GM18951 (cell line): Measurements from ENCODE around the gene IRS1.

Source experiments
- POLR2A ChIP-seq: IDR thresholded peaks from 4 replicates; pipeline ENCODE4 v1.6.1; 2011; ENCODE audit warnings: mild to moderate bottlenecking; ENCODE audit not compliant: insufficient read length, insufficient read depth; ENCODE audit errors: extremely low read depth
- in situ Hi-C: fragments of 300-500 bp; cut with MboI; formaldehyde crosslinking; loops from one replicate; pipeline ENCODE4 v1.12.0; 2022; ENCODE audit warnings: low sequenced_read_pairs, mixed read lengths, inconsistent platforms; ENCODE audit not compliant: unreplicated experiment

IRS1 gene

DNA sequence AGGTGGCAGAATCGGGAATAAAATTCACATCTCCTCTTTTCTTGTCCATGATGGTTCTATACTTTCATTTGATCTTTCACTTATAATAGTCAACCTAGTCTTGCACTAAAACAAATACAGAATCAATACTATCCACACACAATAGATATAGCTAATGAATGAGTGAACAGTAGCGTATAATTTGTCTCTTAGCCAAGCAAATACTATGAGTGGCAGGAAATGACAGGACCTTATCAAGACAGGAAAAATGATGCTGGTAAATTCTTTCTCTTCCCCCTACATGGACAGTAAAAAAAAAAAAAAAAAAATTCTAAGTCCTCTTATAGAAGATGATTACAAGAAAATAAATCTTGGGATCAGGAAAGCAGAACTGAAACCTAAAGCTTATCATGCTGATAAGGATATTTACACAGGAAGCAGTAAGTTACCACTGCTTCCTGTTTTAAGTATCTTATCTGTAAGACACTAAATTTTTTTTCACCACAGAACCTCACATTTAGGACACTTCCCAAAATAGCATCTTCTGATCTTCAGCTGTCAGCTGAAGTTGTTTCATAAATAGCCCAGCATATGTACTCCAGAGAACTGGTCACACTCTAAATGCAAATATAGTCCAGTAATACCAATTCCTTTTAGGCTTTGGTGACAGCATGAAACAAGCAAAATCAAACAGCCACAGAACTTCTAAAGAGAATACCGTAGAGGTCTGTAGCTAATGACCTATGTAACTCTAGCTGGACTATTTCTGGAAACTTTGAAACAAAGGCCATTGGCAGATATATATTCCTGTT, 27.0 kb downstream of the IRS1 start:
- no peak for TF ChIP-seq POLR2A
- in situ Hi-C loops = no loop called here

DNA sequence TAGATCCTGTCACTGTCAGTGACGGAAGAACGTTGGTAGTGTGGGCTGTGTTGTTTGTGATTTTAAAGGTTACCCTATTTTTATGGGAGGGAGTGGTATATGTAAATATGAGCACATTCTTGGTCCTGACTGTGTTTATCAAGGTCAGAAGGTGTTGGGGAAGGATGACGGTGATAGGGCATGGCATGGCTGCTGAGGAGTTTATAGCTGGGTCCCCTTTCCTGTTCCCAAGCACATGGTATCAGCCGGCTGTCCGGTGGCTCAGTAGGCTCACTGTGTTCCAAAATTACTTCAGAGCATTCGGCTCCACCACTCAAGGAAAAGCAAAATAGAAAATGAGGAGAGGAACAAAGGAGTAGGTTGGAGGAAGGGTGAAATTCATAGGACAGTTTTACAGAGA, 28.6 kb downstream of the IRS1 start:
- in situ Hi-C loops = no loop called here
- no peak for TF ChIP-seq POLR2A

DNA sequence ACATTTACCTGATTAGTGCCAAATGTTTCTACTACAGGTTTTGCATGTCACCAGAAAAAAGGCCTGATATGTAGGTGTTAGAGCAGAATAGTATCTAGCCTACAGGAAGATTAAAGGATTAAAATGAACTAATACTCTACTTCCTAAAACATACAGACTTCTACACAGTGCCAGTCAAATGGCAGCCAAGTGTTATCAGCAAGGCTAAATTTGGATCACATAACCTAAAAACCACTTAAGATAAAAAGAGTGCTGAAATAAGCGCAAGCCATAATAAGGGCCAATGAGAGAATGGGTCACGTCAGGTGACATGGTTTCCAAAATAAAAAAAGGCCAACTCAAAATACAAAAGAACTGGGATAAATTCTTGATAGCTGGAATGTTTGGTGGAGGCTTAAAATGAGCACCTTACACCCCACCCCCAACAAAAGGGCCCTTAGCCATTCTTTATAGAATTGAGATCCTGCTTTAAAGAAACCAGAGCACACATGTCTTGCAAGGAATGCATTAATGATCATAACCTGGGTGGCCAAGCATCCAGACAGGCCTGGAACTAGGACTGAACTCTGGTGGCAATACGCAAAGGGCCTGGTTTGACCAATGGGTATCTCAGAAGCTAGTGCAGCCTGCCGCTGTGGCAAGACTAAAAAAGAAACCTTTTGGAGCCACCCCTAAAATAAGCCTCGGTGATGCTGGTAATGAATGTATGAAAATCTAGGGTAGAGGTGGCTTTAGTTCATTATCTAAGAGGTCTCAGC, 32.4 kb downstream of the IRS1 start:
- no peak for TF ChIP-seq POLR2A
- in situ Hi-C loops = no loop called here

DNA sequence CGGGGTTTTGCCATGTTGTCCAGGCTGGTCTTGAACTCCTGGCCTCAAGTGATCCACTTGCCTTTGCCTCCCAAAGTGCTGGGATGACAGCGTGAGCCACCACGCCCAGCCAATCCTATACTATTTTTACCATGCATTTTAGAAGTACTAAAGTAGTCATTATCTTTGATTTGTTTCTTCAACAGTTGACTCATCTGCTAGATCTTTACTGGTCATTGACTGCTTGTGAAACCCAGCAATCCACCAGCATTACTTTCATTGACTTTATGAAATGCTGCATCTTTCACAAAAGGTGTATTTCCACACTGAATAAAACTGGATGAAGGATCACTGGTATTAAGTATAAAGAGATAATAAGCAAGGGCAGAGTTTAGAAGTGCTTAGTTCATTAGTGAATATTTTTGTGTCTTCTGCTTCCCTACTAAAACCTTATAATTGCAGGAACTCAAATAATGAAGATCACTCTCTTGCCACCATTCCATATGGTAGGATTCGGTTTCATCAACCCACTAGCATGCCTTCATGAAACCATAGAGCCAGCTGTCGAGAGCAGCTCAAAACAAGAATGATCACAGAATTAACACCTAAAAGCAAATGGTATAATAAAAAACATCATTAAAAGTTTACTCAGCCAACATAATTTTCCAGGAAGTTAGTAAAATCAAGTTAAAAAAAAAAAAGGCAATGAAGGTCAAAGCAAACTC, 33.1 kb downstream of the IRS1 start:
- no peak for TF ChIP-seq POLR2A
- in situ Hi-C loops = no loop called here

DNA sequence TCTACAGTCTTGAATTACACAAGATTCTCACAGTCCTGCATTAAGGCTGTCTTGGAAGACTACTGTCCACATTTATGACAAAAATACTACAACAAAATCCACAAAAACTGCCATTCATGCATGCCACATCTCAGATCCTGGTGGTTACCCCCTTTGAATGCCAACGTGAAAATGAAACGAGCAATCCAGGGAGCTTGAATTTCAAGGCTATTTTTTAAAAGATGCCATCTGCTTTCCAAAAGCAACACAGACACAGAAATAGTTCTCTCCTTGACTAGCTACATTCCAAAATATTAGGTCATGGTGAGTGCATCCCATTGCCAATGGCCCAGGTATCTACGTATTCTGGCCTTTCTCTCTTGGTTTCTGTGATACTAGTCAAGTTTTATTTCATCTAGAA, 36.3 kb downstream of the IRS1 start:
- TF ChIP-seq POLR2A = no peak
- in situ Hi-C loops = no loop called here

DNA sequence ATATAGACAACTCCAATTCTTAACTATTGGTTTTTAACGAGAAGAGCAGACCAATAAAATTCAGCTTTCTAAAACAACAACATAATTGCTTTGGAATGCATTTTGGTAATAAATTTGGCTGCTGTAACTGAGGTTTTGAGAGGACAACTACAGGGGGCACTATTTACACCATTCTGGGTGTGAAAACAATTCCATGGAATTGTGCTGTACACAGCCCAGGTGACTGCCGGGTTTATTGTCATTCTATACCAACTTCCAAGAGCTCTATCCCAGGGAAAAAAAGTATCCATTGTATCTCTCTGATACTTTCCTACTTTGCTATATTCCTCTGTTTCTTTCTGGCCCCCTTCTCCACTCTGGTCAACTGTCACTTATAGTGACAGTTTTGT, 38.4 kb downstream of the IRS1 start:
- no peak for TF ChIP-seq POLR2A
- in situ Hi-C loops = no loop called here

DNA sequence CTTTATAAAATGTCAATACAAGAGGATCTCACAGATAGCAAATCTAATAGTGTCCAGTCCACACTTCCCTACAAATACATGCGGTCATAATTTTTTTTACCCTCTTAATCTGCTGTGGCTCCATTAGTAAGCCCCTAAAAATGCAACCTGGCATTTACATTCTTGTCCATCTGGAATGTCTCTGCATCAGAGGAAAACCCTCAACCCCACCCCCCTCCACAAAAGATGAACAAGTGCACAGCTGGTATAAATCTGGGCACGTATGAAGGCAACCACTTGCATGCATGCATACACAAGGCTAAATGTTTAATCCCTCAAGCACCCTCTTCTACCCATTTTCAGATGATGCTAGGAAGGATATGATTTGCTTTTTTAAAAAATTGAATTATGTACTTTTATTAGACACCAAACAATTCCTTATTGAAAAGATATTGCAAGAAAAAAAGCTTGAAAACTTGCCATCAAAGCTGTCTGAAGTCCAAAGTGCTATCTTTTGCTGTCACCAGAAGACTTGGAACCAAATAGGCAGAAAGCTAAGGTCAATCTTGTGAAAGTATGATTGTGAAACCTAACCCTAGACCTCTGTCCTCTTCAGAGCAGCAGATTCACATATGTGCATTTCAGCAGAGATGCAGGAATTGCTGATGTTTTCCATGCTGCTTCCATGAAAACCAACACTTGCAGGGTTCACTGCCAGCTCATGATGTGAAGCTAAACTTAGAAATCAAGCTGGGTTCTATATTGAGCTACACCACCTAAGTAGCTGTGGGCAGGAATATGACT, 39.0 kb downstream of the IRS1 start:
- no peak for TF ChIP-seq POLR2A

DNA sequence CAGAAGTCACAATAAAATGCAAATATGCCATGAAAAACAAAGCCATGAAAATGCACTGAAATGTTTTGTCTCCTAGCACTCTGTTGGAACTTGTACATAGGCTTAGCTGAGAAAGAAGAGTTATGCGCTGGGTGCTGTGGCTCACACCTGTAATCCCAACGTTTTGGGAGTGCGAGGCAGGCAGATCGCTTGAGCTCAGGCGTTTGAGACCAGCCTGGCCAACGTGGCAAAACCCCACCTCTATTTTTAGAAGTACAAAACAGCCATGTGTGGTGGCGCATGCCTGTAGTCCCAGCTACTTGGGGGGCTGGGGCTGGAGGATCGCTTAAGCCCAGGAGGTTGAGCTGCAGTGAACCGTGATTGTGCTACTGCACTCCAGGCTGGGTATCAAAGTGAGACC, 39.9 kb downstream of the IRS1 start:
- in situ Hi-C loops = no loop called here
- no peak for TF ChIP-seq POLR2A

More for the DNA sequence above, 39.0 kb downstream of the IRS1 start:
- in situ Hi-C loops = no loop called here

DNA sequence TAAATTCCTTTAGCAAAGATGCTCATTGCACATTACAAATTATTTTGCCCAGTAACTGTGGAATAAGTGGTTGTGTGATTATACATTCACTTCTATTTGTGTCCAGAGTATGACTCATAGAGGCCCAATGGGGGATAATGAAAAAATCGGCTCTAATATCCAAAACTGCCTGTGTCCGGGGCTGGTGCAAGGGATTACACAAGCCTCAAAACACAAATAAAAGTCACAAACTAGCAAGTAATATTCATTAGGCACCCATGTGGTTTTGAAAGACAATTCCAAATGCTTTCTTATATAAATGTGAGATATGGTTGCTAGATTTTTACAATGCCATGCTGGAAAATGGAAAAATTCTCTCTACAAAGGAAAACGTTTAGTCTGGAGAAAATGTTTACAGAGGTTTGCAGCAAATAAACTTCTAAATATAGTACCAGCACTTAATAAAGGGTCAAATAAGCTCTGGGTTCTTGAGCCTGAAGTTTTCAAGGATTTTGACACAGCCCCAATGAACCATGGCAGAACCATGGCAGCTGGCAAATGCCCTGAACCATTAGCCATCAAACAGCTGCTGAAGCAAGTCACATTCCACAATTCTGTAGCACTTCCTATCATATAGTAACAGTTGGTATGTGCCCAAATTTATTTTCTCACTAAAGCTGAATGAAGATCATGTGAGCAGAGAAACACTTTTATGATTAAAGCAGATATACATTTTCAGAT, 40.5 kb downstream of the IRS1 start:
- no peak for TF ChIP-seq POLR2A
- in situ Hi-C loops = no loop called here

DNA sequence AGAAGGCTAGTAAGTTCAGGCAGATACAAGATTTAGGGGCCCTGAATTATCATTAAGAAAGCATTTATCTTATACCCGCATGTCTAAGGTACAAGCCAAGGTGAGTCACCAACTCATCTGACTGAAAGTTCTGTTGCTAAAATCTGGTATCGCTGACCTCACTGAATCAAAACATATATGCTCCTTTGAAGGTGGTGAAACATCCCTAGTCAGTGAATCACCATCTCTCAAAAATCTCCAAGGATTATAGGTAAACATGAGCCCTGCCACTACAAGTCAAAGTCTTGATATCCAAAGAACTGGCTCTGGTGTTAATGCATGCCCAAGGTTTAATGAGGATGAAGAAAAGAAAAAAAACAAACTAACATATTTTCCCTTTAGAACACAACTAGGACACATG, 43.5 kb downstream of the IRS1 start:
- in situ Hi-C loops = no loop called here
- TF ChIP-seq POLR2A = no peak

DNA sequence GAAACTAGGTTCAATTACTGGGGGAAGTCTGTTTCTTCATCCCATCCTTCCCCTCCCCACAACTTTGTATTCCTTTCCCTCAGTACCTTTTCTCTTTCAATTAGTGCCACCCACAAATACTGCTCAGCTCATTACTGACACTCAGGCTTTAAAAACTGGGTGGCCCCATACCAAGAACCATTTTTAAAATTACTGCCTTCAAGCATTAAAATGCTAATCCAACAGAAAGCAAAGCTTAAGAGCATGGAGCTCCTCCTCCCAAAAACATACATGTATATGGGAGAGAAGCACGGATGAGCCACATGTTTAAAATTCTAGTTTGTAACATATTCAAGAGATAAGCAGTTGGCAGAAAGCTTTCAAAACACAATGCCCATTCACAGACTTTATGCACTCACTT, 44.0 kb downstream of the IRS1 start:
- no peak for TF ChIP-seq POLR2A
- in situ Hi-C loops = no loop called here

DNA sequence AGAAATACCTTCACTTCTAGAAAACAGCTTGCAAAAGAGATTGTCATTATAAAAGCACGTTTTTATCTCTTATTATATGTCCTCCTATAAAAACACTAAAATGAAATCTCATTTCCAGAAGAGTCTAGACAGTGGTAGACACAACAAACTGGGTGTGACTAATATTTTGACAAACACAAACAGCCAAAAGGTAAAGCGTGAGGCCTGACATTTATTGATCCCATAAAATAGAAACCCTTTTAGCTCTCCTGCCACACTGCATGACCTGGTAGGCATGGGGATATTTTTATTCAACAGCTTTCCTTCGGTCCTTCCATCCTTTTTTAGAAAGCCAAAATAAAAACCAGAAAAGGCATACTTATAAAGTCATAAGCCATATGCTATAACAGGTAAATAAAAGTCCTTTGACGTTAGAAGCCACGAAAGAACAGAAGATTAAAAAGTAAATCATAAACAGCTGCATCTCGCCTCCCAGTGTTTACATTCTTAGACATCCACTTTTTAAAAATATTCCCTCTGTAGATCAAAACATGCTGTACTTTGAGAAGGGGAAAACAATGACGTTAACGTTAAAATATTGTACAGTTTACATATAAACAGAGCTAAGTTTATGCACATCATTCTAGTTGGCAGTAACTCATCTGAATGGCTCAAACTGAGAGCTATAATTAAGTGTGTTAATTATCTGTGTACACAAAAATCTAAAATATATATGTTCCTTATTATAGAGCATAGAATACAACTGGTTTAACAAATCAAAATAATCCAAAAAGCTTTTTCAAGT, 44.6 kb downstream of the IRS1 start:
- in situ Hi-C loops = no loop called here
- TF ChIP-seq POLR2A = no peak

DNA sequence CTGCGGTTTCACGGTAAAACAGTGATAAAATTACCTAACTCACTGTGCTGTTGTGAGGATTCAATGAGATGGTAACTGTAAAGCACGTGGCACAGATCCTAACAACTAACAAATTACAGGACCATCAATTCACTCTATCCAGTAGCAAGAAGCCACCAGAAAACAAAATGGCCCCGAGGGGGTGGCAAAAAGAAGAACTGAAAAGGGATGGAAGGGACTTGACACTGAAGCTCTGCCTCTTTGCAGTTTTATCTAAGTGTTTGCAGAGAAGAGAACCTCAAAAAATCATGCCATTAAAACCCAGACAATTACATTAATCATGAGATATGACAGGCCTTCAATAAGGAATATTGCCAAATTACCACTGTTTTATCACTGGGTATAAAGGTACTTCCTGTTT, 46.7 kb downstream of the IRS1 start:
- in situ Hi-C loops = no loop called here

More for the DNA sequence above, 46.7 kb downstream of the IRS1 start:
- TF ChIP-seq POLR2A = no peak
